ENCODE measurements around the gene MAT2B. TPM values are rescaled to one million over a fixed set of nuclear protein-coding genes. Genes with fewer than 3 reads are reported as not detected.
A peak's percentile ranks its signal among the peaks of the same experiment; 100 is the strongest.

The MAT2B gene
- total RNA-seq, 4 donors from 2014 or later = 26.6 to 44.7 (median 32.1) TPM

- peak in 1 of 2 donors; percentile 4 for ATAC-seq
- H3K9me3 ChIP-seq = no peaks in the 10 kb centered on the region
- DNase-seq = no peak
- in situ Hi-C loops (cut with MboI; ENCODE audit: low sequenced_read_pairs in 4 of 4) = loop anchor here in 1 of 4 donors (10.0 kb wide), 1 partner anchor 50 kb away; no protein-coding TSS in a partner anchor
- intact Hi-C loops (cut with DNase I; ENCODE audit: low total_unique reads) = loop anchor here (1.0 kb wide), 2 partner anchors 45 to 68 kb away; partner anchors contain the start of genes CCNG1, HMMR and NUDCD2
- TF ChIP-seq POLR2A (IDR thresholded peaks at IDR 0.05) (no peak), CTCF (IDR thresholded peaks at IDR 0.05 in 4 of 5, conservative IDR thresholded peaks at IDR 0.05 in 1 of 5) (no peak)
- peaks cover 49 to 51% of the 10 kb centered on the region in 2 donors for H3K4me1 ChIP-seq
- no peaks in the 10 kb centered on the region for H3K27me3 ChIP-seq
- no peaks in the 10 kb centered on the region for H3K36me3 ChIP-seq
- H3K27ac ChIP-seq = peak overlapping the region; percentile 92 to 98 (median 96)
- H3K4me3 ChIP-seq = peak overlapping the region; percentile 72 to 88 (median 80)
Observed at GRCh38 chr5:163505049-163505367, 411 bp upstream of the MAT2B start.

GRCh38 chr5:163506095-163506457 is 657 bp downstream of the MAT2B start:
- in situ Hi-C loops (cut with MboI; ENCODE audit: low sequenced_read_pairs in 4 of 4) = loop anchor here in 1 of 4 donors (10.0 kb wide), 1 partner anchor 51 kb away; no protein-coding TSS in a partner anchor
- peaks cover 56 to 60% of the 10 kb centered on the region in 2 donors for H3K4me1 ChIP-seq
- DNase-seq (no peak), ATAC-seq (peak; percentile 5 to 27)
- TF ChIP-seq CTCF (IDR thresholded peaks at IDR 0.05 in 4 of 5, conservative IDR thresholded peaks at IDR 0.05 in 1 of 5) = no peak
- TF ChIP-seq POLR2A (IDR thresholded peaks at IDR 0.05) = no peak
- intact Hi-C loops (cut with DNase I; ENCODE audit: low total_unique reads) = no loop called here
- H3K27ac ChIP-seq = peak overlapping the region; percentile 92 to 98 (median 96)
- peak overlapping the region; percentile 72 to 88 (median 80) for H3K4me3 ChIP-seq
- H3K36me3 ChIP-seq = no peaks in the 10 kb centered on the region
- no peaks in the 10 kb centered on the region for H3K27me3 ChIP-seq
- no peaks in the 10 kb centered on the region for H3K9me3 ChIP-seq

GRCh38 chr5:163506726-163507125 is 1.3 kb downstream of the MAT2B start:
- H3K9me3 ChIP-seq = no peaks in the 10 kb centered on the region
- peak overlapping the region; percentile 92 to 98 (median 96) for H3K27ac ChIP-seq
- H3K4me1 ChIP-seq = peaks cover 58 to 64% of the 10 kb centered on the region in 2 donors
- DNase-seq (no peak), ATAC-seq (no peak)
- in situ Hi-C loops (cut with MboI; ENCODE audit: low sequenced_read_pairs in 4 of 4) (loop anchor here in 1 of 4 donors (10.0 kb wide), 1 partner anchor 52 kb away; no protein-coding TSS in a partner anchor), intact Hi-C loops (cut with DNase I; ENCODE audit: low total_unique reads) (no loop called here)
- no peaks in the 10 kb centered on the region for H3K27me3 ChIP-seq
- peak overlapping the region; percentile 72 to 88 (median 80) for H3K4me3 ChIP-seq
- TF ChIP-seq CTCF (IDR thresholded peaks at IDR 0.05 in 4 of 5, conservative IDR thresholded peaks at IDR 0.05 in 1 of 5) (no peak), POLR2A (IDR thresholded peaks at IDR 0.05) (no peak)
- no peaks in the 10 kb centered on the region for H3K36me3 ChIP-seq

- Histone ChIP-seq H3K36me3 (peaks cover 0 to 19% of the 10 kb centered on the region in 2 donors), H3K27ac (peak overlapping the region; percentile 92 to 98 (median 96)), H3K9me3 (no peaks in the 10 kb centered on the region), H3K4me3 (peak overlapping the region; percentile 26 to 88 (median 38)), H3K4me1 (peaks cover 55 to 57% of the 10 kb centered on the region in 2 donors), H3K27me3 (no peaks in the 10 kb centered on the region)
- TF ChIP-seq POLR2A (IDR thresholded peaks at IDR 0.05) = no peak
- TF ChIP-seq CTCF (IDR thresholded peaks at IDR 0.05 in 4 of 5, conservative IDR thresholded peaks at IDR 0.05 in 1 of 5) = no peak
- DNase-seq (no peak), ATAC-seq (no peak)
- intact Hi-C loops (cut with DNase I; ENCODE audit: low total_unique reads) = no loop called here
- in situ Hi-C loops (cut with MboI; ENCODE audit: low sequenced_read_pairs in 4 of 4) = loop anchor here in 1 of 4 donors (10.0 kb wide), 1 partner anchor 54 kb away; no protein-coding TSS in a partner anchor
Observed at GRCh38 chr5:163508753-163509152, 3.3 kb downstream of the MAT2B start.
